ENCODE data around the gene MYL6B.

MYL6B gene

GRCh38 chr12:56186957-56187356 lies 34.6 kb downstream of the MYL6B start:
- no peak for DNase-seq

DNA sequence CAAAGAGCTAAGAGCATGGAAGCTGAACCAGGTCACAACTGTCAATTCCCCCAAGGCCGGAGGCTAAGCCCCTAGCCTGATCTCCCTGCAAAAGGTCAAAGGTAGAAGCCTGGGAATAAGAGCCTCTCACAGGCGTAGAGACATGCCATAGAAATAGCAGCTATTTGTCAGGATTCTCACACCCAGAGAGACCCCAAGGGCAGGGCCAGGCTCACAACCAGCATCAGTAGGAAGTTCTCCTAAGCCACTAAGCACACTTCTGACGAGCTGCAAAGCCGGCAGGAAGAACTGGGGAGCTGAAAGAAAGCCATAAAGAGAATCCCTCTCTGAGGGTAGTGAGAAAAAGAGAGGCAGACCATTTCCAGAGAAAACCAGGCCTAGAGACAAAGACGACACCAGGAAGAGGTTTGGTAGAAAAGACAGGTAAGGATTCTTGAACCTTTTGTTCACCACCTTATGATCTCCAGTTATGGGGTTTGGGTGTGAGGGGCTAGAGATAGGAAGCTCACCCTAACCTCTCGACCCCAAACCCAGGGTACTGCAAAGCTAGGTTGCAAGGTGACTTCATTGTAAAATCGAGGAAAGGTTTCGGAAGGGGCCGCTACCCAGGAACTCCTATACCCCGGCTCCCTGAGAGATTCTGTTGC lies 35.9 kb downstream of the MYL6B start:
- DNase-seq = no peak

GRCh38 chr12:56188778-56189098 lies 36.4 kb downstream of the MYL6B start:
- DNase-seq = no peak

- peak; percentile 88 for DNase-seq
Measured at GRCh38 chr12:56189099-56189917, 36.9 kb downstream of the MYL6B start, which contains the start of gene SMARCC2. SMARCC2 (minus strand) TSS chr12:56189483; CDS start chr12:56189461, 22 bp downstream.

GRCh38 chr12:56189918-56190694 lies 37.7 kb downstream of the MYL6B start:
- peak; percentile 89 for DNase-seq

DNA sequence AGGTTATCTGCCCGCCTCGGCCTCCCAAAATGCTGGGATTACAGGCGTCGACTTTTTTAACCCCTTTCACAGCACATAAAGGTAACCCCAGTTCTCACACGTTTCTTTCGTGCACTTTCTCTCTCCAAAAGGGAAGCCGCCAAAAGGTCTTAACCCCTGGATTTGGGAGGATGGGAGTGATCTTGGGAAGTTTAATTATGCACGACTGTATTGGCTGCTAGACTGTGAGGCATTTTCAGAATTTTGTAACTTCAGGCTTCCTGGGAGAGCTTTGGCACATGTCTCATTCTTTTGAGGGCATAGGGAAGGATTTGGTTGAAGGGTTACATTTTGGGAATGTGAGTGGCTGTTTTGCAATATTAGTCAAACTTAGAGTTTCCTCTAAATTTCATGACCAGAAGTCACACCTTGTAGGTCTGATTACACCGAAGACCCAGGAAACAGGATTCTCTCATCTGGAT lies 38.3 kb downstream of the MYL6B start:
- no peak for DNase-seq

GRCh38 chr12:56192582-56192981 lies 40.2 kb downstream of the MYL6B start:
- no peak for DNase-seq

DNA sequence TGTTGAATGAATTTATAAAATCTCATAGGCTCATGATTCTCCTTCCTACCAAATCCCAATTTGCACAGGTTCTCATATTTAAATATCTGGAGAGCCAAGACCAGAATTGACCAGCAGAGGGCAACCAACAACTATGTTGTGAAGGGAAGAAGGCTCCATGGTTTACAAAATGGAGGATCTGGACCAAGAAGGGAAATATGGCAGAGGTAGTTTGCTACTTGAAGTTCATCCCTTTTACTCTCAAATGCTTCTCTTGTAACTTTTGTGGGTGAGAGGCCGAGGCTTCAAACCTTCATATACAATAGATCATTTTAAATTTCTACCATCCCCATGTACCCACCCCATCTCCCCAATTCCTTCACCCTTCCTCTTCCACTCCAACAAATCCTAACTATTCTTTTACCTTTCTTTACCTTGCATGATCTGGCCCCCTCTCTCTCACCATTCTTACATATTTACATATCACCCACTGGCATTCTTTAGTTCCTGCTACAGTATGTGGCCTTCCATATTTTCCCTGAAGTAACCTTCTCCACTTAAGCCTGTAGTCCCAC lies 40.7 kb downstream of the MYL6B start:
- DNase-seq = peak; percentile 83

- DNase-seq = peak; percentile 93
Measured at GRCh38 chr12:56196818-56197550, 44.6 kb downstream of the MYL6B start.

- DNase-seq = no peak
Measured at GRCh38 chr12:56197921-56198635, 45.7 kb downstream of the MYL6B start.

- DNase-seq = no peak
Measured at GRCh38 chr12:56198836-56199235, 46.4 kb downstream of the MYL6B start.

- no peak for DNase-seq
Measured at GRCh38 chr12:56202366-56202765, 50.0 kb downstream of the MYL6B start.

DNA sequence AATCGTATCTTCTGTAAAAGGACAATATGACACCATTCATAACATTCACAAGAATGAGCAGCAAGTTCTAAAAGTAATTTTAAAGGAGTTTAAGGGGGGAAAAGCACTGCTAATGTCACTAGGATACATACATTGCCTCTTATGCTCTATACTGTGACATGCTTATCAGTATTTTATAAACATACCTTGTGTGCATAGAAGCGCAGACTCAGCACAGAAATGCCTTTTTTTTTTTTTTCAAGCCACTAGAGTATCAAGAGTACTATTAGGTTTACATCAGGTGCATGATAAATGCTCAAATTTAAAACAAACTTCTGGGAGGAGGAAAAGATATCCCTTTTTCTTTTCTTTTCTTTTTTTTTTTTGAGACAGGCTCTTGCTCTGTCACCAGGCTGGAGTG lies 50.5 kb downstream of the MYL6B start:
- no peak for DNase-seq

DNA sequence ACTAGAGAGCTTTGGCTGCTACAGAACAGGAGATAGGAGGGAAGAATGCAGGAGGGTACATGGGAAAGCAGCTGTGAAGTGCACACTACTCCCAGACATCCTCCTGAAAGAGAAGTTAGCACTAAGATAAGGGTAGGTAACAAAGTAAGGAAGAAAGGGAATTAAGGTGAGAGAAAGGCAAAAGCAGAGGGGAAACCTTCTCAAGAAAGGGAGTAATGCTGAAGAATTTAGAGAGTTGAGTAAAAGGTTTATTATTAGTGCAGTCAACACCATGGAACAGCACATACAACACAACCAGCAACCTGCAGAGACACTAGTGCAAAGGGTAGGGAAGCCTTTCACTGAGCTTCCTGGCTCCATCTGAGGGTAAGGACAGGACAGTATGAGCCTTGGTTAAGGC lies 51.9 kb downstream of the MYL6B start:
- DNase-seq = no peak

GRCh38 chr12:56205445-56205844 lies 53.1 kb downstream of the MYL6B start:
- no peak for DNase-seq

DNA sequence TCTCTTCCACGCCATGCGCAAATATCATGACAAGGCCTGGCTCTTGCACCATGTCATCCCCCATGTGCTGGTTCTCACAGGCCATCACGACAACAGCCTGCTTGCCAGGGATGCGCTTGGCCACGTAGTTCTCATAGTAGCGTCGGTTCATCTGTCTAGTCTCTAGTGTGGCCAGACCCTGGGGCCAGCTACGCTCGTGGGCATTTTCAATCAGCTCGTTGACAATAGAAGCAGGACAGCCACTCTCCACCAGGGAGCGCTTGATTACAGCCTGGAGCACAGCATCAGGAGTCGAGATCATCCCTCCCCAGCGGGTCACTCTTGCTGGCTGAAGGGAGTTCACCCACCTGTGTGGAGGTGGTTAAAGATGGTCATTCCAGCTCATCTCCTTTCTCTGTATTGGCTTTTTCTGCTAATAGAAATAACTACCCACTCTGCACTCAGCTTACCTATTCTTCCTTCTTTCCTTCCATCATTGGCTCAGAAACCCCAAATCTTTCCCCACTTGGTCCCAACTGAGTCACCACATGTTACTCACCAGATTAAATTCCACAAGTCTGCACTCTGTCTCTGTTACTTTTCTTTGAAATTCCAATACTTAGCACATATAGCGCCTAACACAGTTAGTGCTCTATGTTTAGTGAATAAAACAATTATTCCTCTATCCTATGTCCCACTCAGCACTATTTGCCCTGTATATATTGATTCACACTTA lies 54.2 kb downstream of the MYL6B start:
- DNase-seq = peak; percentile 59
